HG02970 (cell line): ENCODE data around the gene CHST11.
"Not testable (repeated sequence)": the region's sequence is repeated elsewhere in the genome, so short reads cannot be mapped to it uniquely, and the experiment has no call there.

Experiments
- ATAC-seq: cut with Tn5 transposase; IDR thresholded peaks from one replicate; pipeline ENCODE4 v1.9.1; 2021; ENCODE audit warnings: mild to moderate bottlenecking, moderate library complexity, moderate number of reproducible peaks; ENCODE audit not compliant: unreplicated experiment, low FRiP score

CHST11 gene

DNA sequence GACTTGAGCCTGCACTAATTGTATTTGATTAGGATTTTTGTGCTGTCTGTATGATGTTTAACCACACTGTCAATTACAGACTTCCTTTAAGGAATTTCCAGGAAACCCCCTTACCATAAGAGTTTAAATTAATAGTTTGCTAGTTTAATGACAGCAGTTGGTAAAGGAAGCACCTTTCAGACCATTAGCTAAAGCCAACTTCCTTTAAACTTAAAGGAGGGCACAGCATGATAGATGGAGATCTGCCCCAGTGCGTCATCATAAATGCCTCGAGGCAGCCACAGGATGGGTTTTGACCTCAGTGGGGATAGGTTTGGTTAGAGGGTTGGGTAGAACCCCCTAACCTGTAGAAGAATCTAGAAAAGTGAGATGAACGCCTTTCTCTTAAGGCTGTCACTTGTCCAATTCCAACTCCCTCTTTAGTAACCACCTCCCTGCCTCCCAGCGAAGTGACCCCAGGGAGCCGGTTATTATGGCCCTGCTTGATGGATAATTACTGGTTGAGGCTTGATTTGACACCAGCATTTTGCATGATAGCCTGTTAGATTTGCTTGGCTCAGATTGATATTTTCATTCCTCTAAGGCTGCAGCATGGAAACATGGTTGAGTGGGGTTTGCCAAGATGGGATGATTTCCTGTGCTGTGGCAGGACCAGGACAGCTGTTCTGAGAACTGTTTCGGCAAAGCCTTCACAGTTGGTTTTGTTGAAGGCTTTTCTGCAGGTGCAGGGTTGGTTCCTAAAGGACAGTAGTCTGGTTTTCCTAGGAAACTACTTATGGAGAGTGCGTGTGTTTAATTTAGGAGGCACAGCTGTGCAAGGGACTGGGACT lies 62.7 kb downstream of the CHST11 start:
- ATAC-seq, result no peak

DNA sequence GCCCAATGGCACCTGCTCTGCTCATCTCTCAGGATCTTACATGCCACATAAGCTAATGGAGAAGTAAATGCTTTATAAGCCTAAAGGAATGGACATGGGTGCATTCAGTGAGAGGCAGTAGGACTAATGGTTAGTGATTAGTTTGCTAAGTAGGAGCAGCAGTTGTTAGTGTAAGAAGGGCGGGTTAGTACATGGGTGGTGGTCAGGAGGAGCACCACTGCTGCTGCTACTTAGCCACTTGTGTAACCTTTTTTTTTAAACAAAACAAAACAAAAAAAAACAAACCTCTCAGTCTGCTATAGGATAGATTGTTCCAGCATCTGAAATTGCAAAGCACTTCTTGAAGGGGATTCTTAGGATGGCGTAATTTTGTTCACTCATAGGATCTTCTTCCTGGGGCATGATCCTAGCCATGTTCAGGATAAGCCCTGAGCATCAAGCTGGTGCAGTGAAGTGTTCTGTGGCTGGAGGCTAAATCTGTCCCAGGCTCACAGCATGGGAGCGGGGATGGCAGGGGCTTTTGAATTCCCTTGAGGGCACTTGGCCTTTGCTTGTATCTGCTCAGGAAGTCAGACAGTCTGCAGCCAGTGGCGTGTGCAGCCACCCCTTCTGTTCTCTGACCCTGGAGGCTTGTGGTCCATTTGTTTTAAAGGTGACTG lies 63.6 kb downstream of the CHST11 start:
- peak; percentile 59 for ATAC-seq

DNA sequence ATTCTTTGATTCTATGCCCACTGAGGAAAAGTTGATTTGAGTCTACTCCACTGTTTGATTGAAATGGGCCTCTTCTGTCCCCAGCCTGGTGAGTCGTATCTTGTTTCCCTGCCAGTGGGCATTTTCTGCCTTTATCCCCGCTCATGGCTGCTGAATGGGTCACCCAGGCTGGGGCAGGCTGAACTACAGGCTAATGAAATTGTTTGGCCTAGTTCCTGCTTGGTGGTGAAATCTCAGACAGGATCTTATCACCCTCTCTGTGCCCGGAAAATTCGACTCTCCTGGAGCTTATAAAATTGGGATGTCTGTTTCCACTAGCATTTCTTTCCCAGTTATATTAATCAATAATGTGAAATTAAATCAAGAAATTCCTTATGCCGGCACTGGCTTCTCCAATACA lies 65.0 kb downstream of the CHST11 start:
- no peak for ATAC-seq

DNA sequence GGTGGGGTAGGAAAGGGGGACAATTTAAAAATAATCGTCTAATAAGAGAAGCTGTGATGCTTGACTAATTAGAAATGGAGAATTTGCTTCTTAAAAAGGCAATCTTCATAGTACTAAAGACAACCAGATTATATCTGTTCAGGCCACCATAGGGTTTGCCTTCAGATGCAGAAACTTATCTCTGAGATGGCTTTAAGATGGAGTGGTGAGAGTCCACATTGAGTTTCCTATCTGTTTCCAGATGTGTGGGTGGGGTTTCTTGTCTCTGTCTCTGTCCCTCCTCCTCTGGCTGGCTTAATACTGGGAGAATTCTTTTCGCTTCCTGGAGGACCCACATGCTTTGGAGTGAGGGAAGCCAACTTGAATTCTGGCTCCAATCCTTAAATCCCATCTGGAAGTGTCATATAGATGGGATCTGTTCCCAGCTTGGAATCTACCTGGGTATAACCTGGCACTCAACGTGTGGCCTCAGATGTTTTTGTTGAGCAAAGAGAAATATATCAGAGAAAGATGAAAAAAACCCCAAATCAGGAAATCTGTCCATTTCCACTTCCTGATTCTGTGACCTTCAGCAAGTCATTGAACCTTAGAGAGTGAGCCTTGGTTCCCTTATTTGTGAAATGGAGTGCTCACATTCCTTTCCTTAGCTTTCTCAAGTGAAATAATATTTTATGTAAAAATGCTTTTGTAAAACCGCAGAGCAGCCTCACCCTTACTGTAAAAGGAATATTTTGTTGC lies 66.4 kb downstream of the CHST11 start:
- ATAC-seq, result no peak

DNA sequence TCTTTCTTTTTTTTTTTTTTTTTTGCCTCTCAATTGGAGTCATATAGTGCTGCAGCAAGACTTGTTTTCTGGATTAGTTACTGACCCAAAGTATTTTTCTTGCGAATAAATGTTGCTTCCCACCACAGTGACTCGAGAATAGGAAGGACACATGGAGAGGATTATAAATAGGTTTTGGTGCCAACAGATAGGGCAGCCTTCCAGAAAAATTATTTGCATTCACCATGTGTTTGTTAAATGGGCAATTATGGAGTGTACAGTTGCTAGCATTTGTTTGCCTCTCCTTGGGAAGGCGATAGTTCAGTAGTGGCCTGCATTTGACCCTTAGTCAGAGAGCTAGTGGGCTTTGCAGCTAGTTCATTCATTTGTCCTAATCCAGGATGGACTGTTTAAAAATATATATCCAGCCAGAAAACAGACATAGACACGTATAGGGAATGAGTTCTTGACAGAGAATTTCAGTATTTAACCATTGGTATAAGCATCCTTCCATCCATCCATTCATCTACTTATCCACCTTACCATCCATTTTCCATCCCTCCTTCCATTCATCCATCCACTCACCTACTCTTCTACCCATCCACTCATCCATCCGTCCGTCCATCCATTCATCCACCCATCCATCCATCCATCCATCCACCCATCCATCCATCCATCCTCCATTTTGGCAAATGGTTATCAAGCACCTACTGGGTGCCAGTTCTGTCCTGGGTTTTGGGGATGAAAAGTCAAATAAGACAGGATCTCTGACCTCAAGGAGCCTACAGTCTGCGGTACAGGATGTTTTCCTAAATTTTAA lies 67.5 kb downstream of the CHST11 start:
- ATAC-seq, result no peak

DNA sequence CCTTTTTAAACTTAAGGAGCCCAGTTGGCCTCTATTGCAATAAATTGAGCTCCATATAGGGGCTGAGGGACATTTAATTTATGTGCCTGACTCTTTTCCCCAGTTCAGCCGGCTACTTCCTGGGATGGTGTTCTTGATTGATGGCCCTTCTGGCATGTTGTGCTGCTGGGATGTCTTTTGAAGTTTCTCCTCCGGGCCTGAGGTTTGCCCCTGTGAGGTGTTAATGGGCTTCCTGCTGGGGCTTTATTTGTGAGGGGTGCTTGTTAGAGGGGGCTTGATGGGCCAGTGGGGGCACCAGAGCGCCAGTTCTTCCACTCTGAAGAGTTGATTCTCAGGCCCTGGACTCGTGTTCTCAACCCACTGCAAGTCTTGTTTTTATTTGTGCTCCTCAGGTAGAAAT lies 69.6 kb downstream of the CHST11 start:
- no peak for ATAC-seq

DNA sequence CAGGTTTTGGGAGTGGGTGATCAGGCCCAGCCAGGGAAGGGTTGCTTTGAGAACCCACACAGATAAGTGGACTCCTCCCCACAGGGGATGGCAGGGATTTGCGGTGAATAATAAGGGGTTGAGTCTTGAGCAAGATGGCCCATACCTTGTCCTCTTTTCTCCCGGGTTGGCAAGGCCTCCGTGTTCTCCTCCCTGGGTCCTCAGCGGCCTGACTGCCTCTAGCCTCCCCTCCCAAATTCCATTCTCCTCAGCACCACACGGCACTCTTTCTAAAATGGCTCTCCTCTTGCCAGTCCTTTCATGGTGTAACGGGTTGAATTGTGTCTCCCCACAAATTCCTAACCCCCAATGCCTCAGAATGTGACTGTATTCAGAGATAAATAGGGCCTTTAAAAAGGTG lies 70.0 kb downstream of the CHST11 start:
- ATAC-seq, result no peak

DNA sequence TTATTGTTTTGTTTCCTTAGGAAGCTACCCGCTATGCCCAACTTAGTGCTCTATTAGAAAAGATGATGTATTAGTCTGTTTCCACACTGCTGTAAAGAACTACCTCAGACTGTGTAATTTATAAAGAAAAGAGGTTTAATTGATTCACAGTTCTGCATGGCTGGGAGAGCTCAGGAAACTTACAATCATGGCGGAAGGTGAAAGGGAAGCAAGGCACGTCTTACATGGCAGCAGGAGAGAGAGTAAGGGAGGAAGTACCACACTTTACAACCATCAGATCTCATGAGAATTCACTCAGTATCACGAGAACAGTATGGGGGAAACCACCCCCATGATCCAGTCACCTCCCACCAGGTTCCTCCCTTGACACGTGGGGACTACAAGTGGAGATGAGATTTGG lies 70.9 kb downstream of the CHST11 start:
- not testable (repeated sequence) for ATAC-seq

DNA sequence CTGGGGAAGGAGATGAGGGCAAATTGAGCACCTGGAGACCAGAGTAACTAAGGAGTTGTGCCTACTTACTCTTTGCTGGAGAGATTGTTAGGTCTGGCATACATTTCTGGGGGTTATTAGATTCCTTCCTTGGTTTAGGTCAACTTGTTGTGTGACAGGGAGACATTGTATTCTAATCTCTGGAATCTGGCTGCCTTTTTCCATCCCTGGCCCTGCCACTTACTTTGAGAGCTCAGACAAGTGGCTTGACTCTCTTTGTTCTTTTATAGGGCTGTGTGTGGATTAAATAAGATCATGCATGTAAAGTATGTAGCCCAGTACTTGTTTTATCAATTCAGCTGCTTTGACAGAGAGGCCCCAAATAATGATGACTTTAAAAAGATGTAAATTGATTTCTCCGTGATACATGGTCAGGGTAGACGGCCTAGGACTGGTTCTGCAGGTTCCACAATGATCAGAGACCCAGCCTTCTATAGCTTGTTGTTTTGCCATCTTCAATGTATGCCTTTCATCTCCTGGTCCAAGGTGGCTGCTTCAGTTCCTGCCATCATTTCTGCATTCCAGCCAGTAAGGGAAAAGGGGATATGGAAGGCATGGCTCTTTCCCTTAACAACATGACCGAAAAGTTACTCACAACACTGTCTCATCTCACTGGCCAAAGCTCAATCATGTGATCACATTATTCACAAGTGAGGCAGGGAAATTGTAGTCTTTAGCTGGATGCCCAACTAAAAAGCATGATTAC lies 72.6 kb downstream of the CHST11 start:
- ATAC-seq, result no peak

DNA sequence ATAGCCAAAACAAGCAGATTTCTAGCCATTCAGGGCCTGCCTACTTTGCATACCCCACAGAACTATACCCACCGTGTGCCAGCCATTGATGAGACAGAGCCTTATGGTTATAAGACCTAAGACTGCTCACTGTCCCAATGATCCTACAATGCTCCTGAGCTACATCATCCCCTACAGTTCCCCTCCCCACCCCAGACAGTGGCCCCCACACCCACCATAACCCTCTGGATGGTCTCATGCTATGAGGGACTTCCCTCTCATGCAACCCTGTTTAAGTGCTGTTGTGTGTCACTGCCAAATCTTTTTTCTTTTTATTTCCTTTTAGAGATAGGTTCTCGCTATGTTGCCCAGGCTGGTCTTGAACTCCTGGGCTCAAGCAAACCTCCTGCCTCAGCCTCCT lies 75.9 kb downstream of the CHST11 start:
- no peak for ATAC-seq

DNA sequence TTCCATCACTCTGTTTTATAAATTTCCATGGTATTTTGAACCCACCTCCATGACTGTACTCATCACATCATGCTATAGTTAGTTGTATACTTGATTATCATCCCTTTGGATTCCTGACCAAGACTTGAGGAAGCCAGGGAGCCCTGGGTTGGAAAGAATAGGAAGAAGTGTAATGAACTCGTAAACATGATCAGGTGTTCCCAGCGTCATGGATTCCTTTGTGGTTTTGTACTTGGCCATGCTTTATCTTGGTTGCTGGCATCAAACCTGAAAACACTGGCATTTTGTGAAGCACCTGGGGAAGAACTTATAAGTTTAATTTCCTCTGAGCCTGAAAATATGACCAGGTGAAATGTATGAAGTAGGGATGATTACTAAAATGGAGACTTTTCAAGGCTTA lies 76.4 kb downstream of the CHST11 start:
- no peak for ATAC-seq

DNA sequence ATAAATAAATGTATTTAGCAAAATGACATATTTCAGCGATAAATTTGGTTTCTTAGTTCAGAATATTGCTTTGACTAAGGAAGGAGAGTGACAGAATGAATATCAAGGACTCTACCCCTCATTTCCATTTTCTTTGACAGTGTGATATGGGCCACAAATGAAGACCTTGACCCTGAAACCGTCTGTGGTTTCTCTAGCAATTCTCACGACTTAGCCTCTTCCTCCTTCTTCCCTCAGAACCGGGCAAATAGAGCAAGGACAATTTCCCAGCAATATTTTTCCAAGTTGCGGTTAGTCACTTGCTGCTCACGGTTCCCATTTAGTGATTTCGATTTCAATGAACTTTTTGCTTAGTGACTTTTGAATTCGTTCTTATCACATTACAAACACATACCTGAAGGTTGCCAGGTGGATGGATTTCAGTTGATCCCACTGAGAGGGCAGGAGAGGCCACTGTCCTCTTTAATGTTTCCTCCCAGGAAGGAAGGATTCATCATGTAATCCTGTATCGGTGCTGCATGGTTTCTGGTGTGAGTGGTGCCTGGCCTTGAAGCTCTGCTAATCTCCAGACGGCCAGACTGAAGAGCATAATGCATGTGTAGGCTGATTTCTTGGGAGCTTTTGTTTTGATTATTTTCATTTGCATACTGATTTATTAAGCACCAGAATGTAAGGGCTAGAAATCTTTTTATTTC lies 77.6 kb downstream of the CHST11 start:
- no peak for ATAC-seq

DNA sequence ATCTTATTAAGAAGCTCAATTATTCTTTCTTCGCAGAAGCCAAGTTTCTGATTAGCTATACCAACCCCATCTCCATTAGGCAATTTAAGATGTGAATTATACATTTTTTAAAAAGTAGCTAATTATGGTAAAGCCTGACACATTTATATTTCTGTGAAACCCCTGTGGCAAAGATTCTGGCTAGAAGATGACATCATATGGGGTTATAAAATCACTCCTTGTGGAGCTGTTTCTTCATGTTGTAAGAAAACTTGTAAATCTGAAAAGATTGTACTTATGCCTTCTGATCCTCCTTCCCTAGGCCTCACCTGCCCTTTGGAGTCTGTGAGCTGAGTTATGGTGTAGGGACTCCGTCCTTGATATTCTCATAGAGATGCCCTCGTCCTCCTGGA lies 78.1 kb downstream of the CHST11 start:
- ATAC-seq, result no peak

DNA sequence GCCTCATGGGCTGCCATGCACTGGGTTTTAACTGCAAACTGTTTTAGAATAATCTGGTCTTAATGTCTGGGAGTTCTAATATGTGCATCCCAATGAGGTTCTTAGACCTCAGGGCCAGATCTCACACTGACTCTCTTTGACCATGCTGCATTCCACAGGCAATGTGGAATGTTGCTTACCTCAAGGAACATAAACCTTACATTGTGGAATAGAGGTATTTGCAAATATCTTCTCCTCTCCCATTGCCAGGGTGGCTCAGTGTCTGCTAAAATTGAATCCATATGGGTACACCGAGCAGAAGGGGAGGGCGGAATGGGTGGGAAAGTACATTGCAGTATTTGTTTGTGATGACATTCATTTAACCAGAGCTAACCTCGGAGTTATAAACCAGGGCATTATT lies 78.6 kb downstream of the CHST11 start:
- ATAC-seq, result no peak

DNA sequence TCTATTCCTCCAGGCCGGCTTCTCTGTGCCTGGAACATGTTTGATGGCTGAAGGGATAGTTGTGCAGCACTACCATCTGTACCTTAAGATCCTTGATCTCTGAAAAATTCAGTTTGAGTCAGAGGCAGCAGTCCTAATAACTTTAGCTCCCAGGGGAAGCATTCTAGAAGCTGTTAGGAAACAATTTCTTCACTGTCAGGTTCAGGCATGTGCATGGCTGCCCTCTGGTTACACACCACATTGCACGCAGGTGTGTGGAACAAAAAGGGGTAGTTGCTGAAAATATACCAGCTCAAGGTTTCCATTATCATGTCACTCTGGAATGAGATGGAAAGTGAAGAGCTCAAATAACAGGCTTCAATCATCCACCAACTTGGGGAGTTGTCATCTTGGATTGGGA lies 80.1 kb downstream of the CHST11 start:
- no peak for ATAC-seq

DNA sequence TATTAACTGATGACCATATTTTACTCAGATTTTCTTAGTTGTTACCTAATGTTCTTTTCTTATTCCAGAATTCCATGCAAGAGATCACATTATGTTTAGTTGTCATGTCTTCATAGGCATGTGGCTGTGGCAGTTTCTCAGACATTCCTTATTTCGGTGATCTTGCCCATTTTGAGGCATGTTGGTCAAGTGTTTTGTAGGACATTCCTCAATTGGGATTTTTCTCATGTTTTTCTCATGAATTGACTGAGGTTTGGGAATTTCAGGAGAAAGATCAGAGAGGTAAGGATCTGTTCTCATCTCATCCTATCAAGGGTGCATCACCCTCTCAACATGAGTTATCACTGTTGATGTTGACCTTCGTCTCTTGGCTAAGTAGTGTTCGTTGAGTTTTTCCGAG lies 81.3 kb downstream of the CHST11 start:
- no peak for ATAC-seq

DNA sequence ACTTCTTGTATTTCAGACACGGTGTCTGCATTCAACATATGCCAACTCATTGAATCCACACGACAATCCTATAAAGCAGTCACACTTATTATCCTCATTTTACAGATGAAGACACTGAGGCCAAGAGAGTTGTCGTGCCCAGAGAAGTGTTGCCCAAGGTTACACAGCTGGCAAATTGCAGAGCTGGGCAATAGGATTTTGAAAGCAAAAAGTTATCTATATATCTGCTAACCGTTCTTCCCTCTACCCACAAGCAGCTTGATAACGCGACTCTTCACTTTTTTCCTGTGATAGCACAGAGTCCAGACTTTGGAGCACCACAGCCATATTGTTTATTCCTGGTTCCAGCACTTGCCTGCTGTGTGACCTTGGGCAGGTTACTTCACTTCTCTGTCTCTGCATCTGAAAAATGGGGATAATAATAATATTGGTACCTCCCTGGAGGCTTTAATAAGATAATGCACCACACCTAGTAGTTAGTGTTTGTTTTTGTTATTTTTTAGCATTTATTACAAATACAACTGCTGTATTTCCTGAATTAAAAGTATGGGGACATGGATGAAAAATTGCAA lies 82.2 kb downstream of the CHST11 start:
- ATAC-seq, result no peak

DNA sequence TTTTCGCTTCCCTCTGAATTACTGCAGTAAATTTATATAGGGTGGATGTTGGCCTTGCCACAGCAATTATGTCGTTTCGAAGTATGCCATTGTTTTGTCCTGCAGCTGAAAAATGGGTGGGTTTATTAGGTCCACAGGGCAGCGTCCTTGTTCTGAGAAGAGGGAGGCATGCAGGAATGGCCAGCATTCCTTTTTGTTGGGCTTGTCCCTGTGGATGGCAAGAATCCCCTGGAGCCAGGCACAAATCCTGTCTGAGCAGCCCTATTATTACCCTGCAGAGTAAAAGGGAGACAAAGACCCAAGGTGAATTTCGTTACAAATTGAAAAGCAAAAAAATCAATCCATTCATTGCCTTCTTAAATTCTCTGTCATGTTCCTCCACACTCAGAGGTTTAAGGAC lies 88.1 kb downstream of the CHST11 start:
- ATAC-seq, result no peak

DNA sequence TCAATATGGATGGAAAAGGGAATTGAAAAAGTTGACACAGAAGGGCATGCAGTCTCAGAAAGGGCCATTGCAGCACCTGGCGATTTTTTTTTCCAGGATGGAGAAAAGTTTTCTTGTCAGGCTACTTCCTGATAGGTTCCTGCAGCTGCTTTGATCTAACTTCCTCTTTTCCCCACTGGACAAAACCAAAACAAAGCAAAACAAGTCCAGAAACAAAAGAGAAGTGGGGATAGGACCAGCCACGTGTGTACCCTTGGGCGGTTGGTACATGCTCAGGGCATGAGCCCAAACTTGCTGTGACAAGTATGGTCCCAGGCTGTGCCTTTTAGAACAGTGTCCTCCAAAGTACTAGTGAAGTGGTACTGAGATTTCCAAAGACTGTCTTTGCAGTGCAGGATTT lies 89.8 kb downstream of the CHST11 start:
- ATAC-seq, result no peak
